ENCODE measurements around the gene TBCE. TPM values are rescaled to one million over a fixed set of nuclear protein-coding genes. Genes with fewer than 3 reads are reported as not detected.
"Not testable (repeated sequence)": the region's sequence is repeated elsewhere in the genome, so short reads cannot be mapped to it uniquely, and the experiment has no call there.

Gene TBCE
- total and polyA plus RNA-seq, 2 donors = 33.7 to 34.0 TPM

GRCh38 chr1:235341334-235341733, 25.9 kb upstream of the TBCE start:
- 96% methylated on average over 1 of the region's 1 CpG for WGBS
- Histone ChIP-seq H3K4me1 (ENCODE audit: control insufficient read depth in 2 of 2, insufficient read depth in 2 of 2, low read length in 2 of 2) (peaks cover 0 to 4% of the 10 kb centered on the region in 2 donors), H3K9me3 (ENCODE audit: control insufficient read depth in 2 of 2, insufficient read depth in 1 of 2, low read length in 1 of 2) (no peaks in the 10 kb centered on the region), H3K27me3 (ENCODE audit: control insufficient read depth in 2 of 2, insufficient read depth in 1 of 2, low read length in 1 of 2) (no peaks in the 10 kb centered on the region), H3K27ac (ENCODE audit: low read depth in 1 of 2, low read length in 1 of 2) (no peak overlapping the region), H3K36me3 (ENCODE audit: control insufficient read depth in 2 of 2, insufficient read depth in 2 of 2, low read length in 1 of 2) (peaks cover 18 to 47% of the 10 kb centered on the region in 2 donors), H3K4me3 (ENCODE audit: low read length in 2 of 2) (no peak overlapping the region)
- DNase-seq (ENCODE audit: low read depth in 6 of 9, low spot score in 9 of 9) = no peak

DNA sequence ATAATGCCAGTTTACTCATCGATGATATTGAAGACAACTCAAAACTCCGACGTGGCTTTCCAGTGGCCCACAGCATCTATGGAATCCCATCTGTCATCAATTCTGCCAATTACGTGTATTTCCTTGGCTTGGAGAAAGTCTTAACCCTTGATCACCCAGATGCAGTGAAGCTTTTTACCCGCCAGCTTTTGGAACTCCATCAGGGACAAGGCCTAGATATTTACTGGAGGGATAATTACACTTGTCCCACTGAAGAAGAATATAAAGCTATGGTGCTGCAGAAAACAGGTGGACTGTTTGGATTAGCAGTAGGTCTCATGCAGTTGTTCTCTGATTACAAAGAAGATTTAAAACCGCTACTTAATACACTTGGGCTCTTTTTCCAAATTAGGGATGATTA, 25.2 kb upstream of the TBCE start:
- Histone ChIP-seq H3K27me3 (ENCODE audit: control insufficient read depth in 2 of 2, insufficient read depth in 1 of 2, low read length in 1 of 2) (no peaks in the 10 kb centered on the region), H3K9me3 (ENCODE audit: control insufficient read depth in 2 of 2, insufficient read depth in 1 of 2, low read length in 1 of 2) (no peaks in the 10 kb centered on the region), H3K4me1 (ENCODE audit: control insufficient read depth in 2 of 2, insufficient read depth in 2 of 2, low read length in 2 of 2) (peaks cover 0 to under 1% of the 10 kb centered on the region in 2 donors), H3K4me3 (ENCODE audit: low read length in 2 of 2) (no peak overlapping the region), H3K27ac (ENCODE audit: low read depth in 1 of 2, low read length in 1 of 2) (no peak overlapping the region), H3K36me3 (ENCODE audit: control insufficient read depth in 2 of 2, insufficient read depth in 2 of 2, low read length in 1 of 2) (peaks cover 18 to 40% of the 10 kb centered on the region in 2 donors)
- WGBS = 98% methylated on average over 6 of the region's 6 CpGs
- no peak for DNase-seq (ENCODE audit: low read depth in 6 of 9, low spot score in 9 of 9)

GRCh38 chr1:235342471-235342870, 24.8 kb upstream of the TBCE start:
- WGBS = 98% methylated on average over 3 of the region's 3 CpGs
- no peaks in the 10 kb centered on the region for H3K27me3 ChIP-seq (ENCODE audit: control insufficient read depth in 2 of 2, insufficient read depth in 1 of 2, low read length in 1 of 2)
- no peak overlapping the region for H3K4me3 ChIP-seq (ENCODE audit: low read length in 2 of 2)
- H3K36me3 ChIP-seq (ENCODE audit: control insufficient read depth in 2 of 2, insufficient read depth in 2 of 2, low read length in 1 of 2) = peaks cover 18 to 37% of the 10 kb centered on the region in 2 donors
- H3K9me3 ChIP-seq (ENCODE audit: control insufficient read depth in 2 of 2, insufficient read depth in 1 of 2, low read length in 1 of 2) = no peaks in the 10 kb centered on the region
- DNase-seq (ENCODE audit: low read depth in 6 of 9, low spot score in 9 of 9) = no peak
- H3K4me1 ChIP-seq (ENCODE audit: control insufficient read depth in 2 of 2, insufficient read depth in 2 of 2, low read length in 2 of 2) = no peaks in the 10 kb centered on the region
- no peak overlapping the region for H3K27ac ChIP-seq (ENCODE audit: low read depth in 1 of 2, low read length in 1 of 2)

GRCh38 chr1:235343726-235344125, 23.5 kb upstream of the TBCE start:
- 96% methylated on average over 5 of the region's 5 CpGs for WGBS
- Histone ChIP-seq H3K4me1 (ENCODE audit: control insufficient read depth in 2 of 2, insufficient read depth in 2 of 2, low read length in 2 of 2) (no peaks in the 10 kb centered on the region), H3K27me3 (ENCODE audit: control insufficient read depth in 2 of 2, insufficient read depth in 1 of 2, low read length in 1 of 2) (no peaks in the 10 kb centered on the region), H3K36me3 (ENCODE audit: control insufficient read depth in 2 of 2, insufficient read depth in 2 of 2, low read length in 1 of 2) (peaks cover 7 to 27% of the 10 kb centered on the region in 2 donors), H3K27ac (ENCODE audit: low read depth in 1 of 2, low read length in 1 of 2) (no peak overlapping the region), H3K9me3 (ENCODE audit: control insufficient read depth in 2 of 2, insufficient read depth in 1 of 2, low read length in 1 of 2) (no peaks in the 10 kb centered on the region), H3K4me3 (ENCODE audit: low read length in 2 of 2) (no peak overlapping the region)
- no peak for DNase-seq (ENCODE audit: low read depth in 6 of 9, low spot score in 9 of 9)

DNA sequence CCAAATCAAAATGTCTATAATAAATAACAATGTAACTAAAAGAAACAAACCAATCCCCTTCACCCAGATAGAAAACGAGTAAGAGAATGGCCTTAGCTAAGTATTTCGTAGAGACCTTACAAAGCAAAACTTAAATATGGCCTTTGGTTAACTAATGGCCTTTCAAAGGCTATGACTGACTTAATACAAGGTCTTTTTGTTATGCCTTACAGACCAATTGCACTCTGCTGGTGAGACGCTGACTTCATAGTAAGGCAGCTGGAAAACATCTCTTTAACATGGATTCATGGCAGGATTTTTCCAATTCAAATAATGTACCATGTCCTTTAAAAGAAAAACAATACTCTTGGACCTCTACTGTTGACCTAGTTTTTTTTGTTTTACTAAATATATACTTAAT, 15.8 kb upstream of the TBCE start:
- Histone ChIP-seq H3K27me3 (ENCODE audit: control insufficient read depth in 2 of 2, insufficient read depth in 1 of 2, low read length in 1 of 2) (no peaks in the 10 kb centered on the region), H3K36me3 (ENCODE audit: control insufficient read depth in 2 of 2, insufficient read depth in 2 of 2, low read length in 1 of 2) (no peaks in the 10 kb centered on the region), H3K9me3 (ENCODE audit: control insufficient read depth in 2 of 2, insufficient read depth in 1 of 2, low read length in 1 of 2) (no peaks in the 10 kb centered on the region), H3K4me1 (ENCODE audit: control insufficient read depth in 2 of 2, insufficient read depth in 2 of 2, low read length in 2 of 2) (no peaks in the 10 kb centered on the region), H3K4me3 (ENCODE audit: low read length in 2 of 2) (no peak overlapping the region), H3K27ac (ENCODE audit: low read depth in 1 of 2, low read length in 1 of 2) (no peak overlapping the region)
- WGBS = 98% methylated on average over 3 of the region's 3 CpGs
- no peak for DNase-seq (ENCODE audit: low read depth in 6 of 9, low spot score in 9 of 9)

- H3K36me3 ChIP-seq (ENCODE audit: control insufficient read depth in 2 of 2, insufficient read depth in 2 of 2, low read length in 1 of 2) = no peaks in the 10 kb centered on the region
- 79% methylated on average over 3 of the region's 3 CpGs for WGBS
- H3K9me3 ChIP-seq (ENCODE audit: control insufficient read depth in 2 of 2, insufficient read depth in 1 of 2, low read length in 1 of 2) = no peaks in the 10 kb centered on the region
- no peaks in the 10 kb centered on the region for H3K4me1 ChIP-seq (ENCODE audit: control insufficient read depth in 2 of 2, insufficient read depth in 2 of 2, low read length in 2 of 2)
- H3K4me3 ChIP-seq (ENCODE audit: low read length in 2 of 2) = no peak overlapping the region
- no peaks in the 10 kb centered on the region for H3K27me3 ChIP-seq (ENCODE audit: control insufficient read depth in 2 of 2, insufficient read depth in 1 of 2, low read length in 1 of 2)
- no peak overlapping the region for H3K27ac ChIP-seq (ENCODE audit: low read depth in 1 of 2, low read length in 1 of 2)
- DNase-seq (ENCODE audit: low read depth in 6 of 9, low spot score in 9 of 9) = no peak
Measured at GRCh38 chr1:235351898-235352297, 15.3 kb upstream of the TBCE start.

- Histone ChIP-seq H3K36me3 (ENCODE audit: control insufficient read depth in 2 of 2, insufficient read depth in 2 of 2, low read length in 1 of 2) (no peaks in the 10 kb centered on the region), H3K27ac (ENCODE audit: low read depth in 1 of 2, low read length in 1 of 2) (no peak overlapping the region), H3K4me1 (ENCODE audit: control insufficient read depth in 2 of 2, insufficient read depth in 2 of 2, low read length in 2 of 2) (no peaks in the 10 kb centered on the region), H3K27me3 (ENCODE audit: control insufficient read depth in 2 of 2, insufficient read depth in 1 of 2, low read length in 1 of 2) (no peaks in the 10 kb centered on the region), H3K4me3 (ENCODE audit: low read length in 2 of 2) (no peak overlapping the region), H3K9me3 (ENCODE audit: control insufficient read depth in 2 of 2, insufficient read depth in 1 of 2, low read length in 1 of 2) (no peaks in the 10 kb centered on the region)
- no peak for DNase-seq (ENCODE audit: low read depth in 6 of 9, low spot score in 9 of 9)
- WGBS = 92% methylated on average over 11 of the region's 11 CpGs
Measured at GRCh38 chr1:235357485-235358373, 9.5 kb upstream of the TBCE start.

DNA sequence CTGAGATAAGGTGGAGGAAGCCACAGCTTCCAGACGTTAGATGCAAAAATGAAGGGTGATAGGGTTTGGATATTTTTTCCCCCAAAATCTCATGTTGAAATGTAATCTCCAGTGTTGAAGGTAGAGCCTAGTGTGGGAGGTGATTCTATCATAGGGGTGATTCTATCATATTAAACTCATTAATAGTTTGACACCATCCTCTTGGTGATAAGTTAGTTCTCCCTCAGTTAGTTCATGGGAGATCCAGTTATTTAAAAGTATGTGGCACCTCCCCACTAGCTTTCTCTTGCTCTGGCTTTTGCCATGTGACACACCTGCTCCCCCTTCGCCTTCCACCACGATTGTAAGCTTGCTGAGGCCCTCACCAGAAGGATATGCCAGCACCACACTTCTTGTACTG, 8.3 kb upstream of the TBCE start:
- H3K27me3 ChIP-seq (ENCODE audit: control insufficient read depth in 2 of 2, insufficient read depth in 1 of 2, low read length in 1 of 2) = no peaks in the 10 kb centered on the region
- no peak overlapping the region for H3K27ac ChIP-seq (ENCODE audit: low read depth in 1 of 2, low read length in 1 of 2)
- no peaks in the 10 kb centered on the region for H3K9me3 ChIP-seq (ENCODE audit: control insufficient read depth in 2 of 2, insufficient read depth in 1 of 2, low read length in 1 of 2)
- no peak for DNase-seq (ENCODE audit: low read depth in 6 of 9, low spot score in 9 of 9)
- H3K36me3 ChIP-seq (ENCODE audit: control insufficient read depth in 2 of 2, insufficient read depth in 2 of 2, low read length in 1 of 2) = no peaks in the 10 kb centered on the region
- H3K4me1 ChIP-seq (ENCODE audit: control insufficient read depth in 2 of 2, insufficient read depth in 2 of 2, low read length in 2 of 2) = no peaks in the 10 kb centered on the region
- H3K4me3 ChIP-seq (ENCODE audit: low read length in 2 of 2) = no peak overlapping the region
- 93% methylated on average over 3 of the region's 3 CpGs for WGBS

- DNase-seq (ENCODE audit: low read depth in 6 of 9, low spot score in 9 of 9); H3K4me1 ChIP-seq (ENCODE audit: control insufficient read depth in 2 of 2, insufficient read depth in 2 of 2, low read length in 2 of 2); H3K4me3 ChIP-seq (ENCODE audit: low read length in 2 of 2); H3K27me3 ChIP-seq (ENCODE audit: control insufficient read depth in 2 of 2, insufficient read depth in 1 of 2, low read length in 1 of 2); H3K36me3 ChIP-seq (ENCODE audit: control insufficient read depth in 2 of 2, insufficient read depth in 2 of 2, low read length in 1 of 2); H3K27ac ChIP-seq (ENCODE audit: low read depth in 1 of 2, low read length in 1 of 2); H3K9me3 ChIP-seq (ENCODE audit: control insufficient read depth in 2 of 2, insufficient read depth in 1 of 2, low read length in 1 of 2): not testable (repeated sequence)
- WGBS = 99% methylated on average over 9 of the region's 9 CpGs
Measured at GRCh38 chr1:235364189-235364588, 3.0 kb upstream of the TBCE start.

Measured in thymus (tissue), 11 donors.